Stimulated activated CD8-positive, alpha-beta memory T cell treated with anti-CD3 and anti-CD28 coated beads, Interleukin-2, amount 100 ng/mL, for 1 hour (primary cell): ENCODE data around the gene SHISA9.

Experiments used
- DNase-seq, 2 donors: peaks; one replicate each; pipeline ENCODE4 v3.0.0-alpha.2; 2020; ENCODE audit warnings: low read depth in 2 of 2

The SHISA9 gene

DNA sequence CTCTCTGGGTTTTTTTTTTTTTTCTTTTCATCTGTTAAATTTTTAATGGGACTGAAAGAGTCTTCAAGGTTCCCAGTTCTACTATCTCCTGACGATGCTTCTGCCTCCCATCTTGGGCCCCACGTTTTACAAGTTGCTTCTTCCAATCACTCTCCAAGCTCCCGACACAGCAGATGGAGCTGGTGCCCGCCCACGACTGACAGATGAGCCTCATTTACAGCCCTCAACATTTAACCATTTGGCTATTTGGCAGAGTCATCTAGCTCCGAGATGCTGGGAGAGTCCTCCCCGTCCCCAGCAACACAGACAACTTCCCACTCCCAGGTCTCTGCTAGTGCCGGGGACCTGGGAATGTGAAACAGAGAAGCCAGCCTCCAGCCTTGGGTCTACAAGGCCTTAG is 276.9 kb downstream of the SHISA9 start:
- no peak for DNase-seq

DNA sequence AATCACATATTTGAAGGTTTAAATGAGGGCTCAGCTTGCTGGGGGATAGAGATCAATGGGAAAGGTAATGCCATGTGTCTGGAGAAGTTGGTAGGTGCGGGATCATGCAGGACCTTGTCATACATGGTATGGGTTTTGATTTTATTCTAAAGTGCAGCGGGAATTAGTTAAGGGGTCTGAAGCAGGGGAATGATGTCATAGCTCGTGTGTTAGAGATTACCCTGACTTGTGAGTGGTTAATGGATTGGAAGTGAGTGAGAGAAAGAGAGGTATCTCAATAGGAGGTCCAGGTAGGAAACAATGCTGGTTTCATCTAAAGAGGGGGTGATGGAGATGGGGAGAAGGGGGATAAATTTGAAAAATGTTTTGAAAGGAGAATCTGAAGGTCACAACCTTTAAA is 280.0 kb downstream of the SHISA9 start:
- DNase-seq, result no peak

DNA sequence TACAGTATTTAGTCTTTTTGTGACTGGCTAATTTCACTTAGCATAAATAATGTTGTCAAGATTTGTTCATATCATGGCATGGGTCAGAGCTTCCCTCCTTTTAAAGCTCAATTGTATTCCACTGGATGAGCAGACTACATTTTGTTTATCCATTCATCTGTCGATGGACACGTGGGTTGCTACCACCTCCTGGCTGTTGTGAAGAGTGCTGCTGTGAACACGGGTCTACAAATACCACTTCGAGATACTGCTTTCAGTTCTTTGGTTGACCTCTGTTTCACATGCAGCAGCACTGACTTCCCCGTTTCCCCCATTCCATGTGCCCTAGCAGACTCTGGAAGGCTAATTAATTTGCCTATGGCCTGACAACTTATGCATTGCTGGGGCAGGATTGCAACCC is 285.4 kb downstream of the SHISA9 start:
- DNase-seq, result no peak

DNA sequence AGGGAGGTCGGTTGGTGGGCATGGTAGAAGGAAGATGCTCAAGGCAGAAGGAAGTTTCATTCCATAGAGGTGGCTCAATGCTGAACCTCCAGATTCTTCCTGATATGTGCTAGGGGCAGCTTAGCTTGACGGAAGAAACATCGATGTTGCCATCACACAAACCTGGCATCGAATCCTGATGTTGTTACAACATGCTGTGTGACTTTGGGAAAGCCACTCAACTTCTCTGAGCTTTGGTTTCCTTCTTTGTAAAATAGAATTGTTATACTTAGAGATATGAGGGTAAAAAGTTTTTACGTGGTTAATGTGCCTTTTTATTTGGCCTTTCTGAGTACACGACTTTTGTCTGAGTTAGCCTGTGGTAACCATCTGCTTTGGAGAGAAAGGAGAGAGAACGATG is 287.9 kb downstream of the SHISA9 start:
- no peak for DNase-seq

DNA sequence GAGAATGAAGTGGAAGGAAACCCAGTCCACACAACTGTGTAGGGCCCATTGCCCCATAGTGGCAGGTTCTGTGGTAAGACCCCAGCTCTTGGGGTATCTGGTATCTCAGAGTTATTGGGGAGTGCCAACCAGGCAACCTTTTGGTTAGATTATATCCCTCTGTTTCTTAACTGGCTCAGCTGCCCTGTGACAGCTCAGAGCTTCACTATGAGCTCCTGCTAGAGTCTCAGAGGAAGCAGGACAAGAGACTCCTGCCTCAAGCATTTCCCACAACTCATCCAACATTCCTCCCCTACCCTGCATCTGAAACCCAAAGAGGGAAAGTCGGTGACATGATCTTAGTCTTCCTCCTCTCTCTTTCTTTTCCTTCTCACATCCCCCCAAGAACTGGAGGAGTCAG is 292.3 kb downstream of the SHISA9 start:
- no peak for DNase-seq

- no peak for DNase-seq
Observed at GRCh38 chr16:13194766-13195165, 293.4 kb downstream of the SHISA9 start.

- DNase-seq, result no peak
Observed at GRCh38 chr16:13203725-13204124, 302.3 kb downstream of the SHISA9 start.

- DNase-seq, result no peak
Observed at GRCh38 chr16:13205352-13205751, 304.0 kb downstream of the SHISA9 start.

DNA sequence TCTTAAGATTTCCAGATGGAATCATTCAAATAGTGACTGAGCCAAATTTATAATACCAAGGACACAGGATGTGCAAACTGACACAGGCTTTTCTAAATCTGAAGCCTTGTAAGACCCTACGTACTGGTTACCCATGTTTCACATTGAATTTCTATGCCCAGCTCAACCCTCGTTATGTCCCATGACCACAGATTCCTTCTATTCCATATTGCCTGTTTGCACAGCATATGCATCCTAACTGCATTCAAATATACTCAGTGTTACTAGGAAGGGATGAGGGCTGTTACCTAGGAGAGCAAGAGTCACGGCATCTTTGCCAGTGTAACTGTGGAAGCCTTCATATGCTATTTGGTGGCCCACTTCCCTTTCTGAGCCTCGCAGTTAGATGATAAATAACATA is 305.2 kb downstream of the SHISA9 start:
- no peak for DNase-seq

DNA sequence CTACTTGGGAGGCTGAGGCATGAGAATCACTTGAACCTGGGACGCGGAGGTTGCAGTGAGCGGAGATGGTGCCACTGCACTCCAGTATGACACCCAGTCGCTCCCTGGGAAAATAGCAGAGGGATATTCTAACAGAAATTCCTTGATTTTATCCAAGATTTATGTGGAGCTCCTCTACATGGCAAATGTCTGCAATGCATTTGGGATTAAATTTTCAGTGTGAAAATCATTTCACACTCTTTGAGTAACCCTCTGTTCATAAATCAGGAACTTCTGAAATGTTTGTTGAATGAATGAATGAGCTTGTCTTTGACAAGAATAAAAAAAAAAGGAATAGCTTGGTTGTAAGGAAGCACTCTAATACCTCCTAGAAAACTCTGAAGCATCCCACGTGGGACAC is 305.8 kb downstream of the SHISA9 start:
- DNase-seq, result no peak

DNA sequence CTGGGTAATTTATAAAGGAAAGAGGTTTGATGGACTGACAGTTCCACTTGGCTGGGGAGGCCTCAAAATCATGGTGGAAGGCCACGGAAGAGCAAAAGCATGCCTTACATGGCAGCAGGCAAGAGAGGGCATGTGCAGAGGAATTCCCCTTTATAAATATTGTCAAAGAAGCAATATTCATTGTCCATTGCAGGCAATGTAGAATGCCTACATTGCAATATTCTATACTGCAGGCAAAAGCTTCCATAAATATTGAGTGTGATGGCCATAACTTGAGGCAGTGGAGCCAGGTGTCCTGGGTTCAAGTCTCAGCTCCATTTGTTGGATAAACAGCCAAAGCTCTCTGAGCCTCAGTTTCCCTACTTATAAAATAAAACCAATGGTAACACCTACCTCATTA is 322.3 kb downstream of the SHISA9 start:
- DNase-seq, result no peak

DNA sequence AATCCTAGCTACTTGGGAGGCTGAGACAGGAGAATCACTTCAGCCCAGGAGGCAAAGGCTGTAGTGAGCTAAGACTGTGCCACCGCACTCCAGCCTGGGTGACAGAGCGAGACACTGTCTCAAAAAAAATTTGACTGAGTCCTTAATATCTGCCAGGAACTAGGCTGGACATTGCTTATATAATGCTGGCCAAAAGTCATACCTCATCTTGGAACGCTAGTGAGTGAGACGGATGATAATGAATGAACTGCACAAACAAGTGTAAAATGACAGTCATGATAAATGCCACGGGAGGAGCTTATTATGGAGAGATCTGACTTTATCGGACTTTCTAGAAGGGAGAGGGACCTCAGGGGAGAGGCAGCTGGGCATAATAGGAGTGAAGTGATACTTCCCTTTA is 327.6 kb downstream of the SHISA9 start:
- no peak for DNase-seq

- DNase-seq, result no peak
Observed at GRCh38 chr16:13231365-13231764, 330.0 kb downstream of the SHISA9 start.

- no peak for DNase-seq
Observed at GRCh38 chr16:13234999-13235398, 333.6 kb downstream of the SHISA9 start.

GRCh38 chr16:13236308-13236707 is 334.9 kb downstream of the SHISA9 start:
- no peak for DNase-seq

GRCh38 chr16:13238182-13238581 is 336.8 kb downstream of the SHISA9 start:
- no peak for DNase-seq

DNA sequence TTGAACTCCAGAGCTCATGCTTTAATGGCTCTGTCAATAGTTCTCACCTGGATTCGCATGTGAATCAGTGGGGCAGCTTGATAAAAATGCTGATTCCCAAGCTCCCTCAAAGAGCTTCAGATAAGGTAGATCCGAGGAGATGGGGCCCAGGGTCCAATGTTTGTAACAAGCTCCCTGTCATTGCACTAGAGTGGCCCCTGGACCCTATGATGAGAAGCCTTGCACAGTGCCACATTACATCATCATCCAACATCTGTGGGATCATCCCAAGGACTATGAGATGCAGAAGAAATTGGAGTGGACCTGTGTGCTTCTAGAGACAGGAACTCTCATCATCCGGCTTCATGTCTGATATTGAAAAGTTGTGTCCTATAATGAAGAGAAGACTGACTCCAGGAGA is 340.8 kb downstream of the SHISA9 start:
- DNase-seq, result no peak

- no peak for DNase-seq
Observed at GRCh38 chr16:13244770-13245169, 343.4 kb downstream of the SHISA9 start.

GRCh38 chr16:13245713-13246377 is 344.4 kb downstream of the SHISA9 start:
- no peak for DNase-seq

GRCh38 chr16:13254998-13255614 is 353.7 kb downstream of the SHISA9 start:
- DNase-seq, result no peak

DNA sequence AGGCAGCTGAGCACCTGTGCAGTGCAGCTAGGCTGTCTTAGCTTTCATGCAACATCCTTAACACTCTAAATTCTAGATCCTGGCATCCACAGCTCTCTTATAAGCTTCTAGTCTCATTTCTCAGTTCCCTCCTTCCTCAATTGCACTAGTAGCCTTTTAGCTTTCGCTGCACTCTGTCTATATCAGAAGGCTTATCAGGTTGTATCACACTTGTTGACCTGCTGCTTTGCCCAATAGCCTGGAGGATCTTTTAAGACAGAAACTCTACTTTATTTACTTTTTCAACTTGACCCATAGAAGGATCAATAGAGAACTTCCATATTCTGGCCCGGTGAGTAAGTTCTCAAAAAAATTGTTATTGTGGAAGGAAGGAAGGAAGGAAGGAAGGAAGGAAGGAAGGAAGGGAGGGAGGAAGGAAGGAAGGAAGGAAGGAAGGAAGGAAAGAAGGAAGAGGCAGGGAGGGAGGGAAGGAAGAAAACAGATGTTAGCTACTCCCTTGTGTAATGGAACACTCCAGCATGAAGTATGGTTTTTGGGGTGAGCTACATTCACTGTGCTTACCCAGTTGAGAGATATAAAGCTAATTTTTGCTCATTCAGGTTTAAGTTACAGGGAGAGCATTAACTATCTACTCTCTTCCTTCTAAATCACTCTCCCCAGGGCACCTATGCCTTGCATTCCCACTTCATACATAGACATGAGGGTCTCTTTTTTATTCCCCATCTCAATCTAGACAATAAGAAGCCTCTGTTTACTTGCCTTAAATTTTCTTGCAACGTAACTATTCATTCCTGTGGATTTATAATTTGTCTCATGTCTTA is 361.1 kb downstream of the SHISA9 start:
- no peak for DNase-seq

DNA sequence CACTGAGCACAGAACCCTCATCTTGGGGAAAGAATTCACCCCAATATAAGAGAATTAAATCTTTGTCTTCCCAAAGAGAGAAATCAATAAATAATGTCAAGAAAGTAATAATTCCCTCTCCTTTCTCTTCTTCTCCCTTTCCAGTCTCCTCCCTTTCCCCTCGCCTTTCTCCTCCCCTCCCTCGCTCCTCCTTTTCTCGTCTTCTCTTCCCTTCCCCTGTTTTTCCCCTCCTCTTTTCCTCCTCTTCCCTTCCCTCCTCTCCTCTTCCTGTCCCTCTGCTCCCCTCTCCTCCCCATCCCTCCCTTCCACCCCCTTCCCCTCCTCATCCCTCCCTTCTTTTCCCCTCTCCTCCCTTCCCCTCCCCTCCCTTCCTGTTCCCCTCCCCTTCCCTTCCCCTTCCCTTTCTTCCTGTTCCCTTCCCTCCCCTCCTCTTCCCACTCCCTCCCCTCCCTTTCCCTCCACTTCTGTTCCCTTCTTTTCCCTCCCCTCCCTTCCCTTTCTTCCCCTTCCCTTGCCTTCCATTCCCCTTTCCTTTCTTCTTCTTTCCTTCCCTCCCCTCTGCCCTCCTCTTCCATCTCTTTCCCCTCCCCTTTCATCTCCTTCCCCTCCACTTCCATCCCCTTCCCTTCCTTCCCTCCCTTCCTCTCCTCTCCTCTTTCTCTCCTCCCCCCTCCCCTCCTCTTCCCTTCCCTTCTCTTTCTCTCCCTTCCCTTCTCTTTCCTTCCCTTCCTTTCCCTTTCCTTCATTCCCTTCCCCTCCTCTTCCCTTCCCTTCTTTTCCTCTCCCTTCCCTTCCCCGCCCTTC is 363.6 kb downstream of the SHISA9 start:
- DNase-seq, result no peak
